A673 (cell line): ENCODE data around the gene SERPINA4. TPM values are rescaled to one million over a fixed set of nuclear protein-coding genes. Genes with fewer than 3 reads are reported as not detected.

ENCODE experiments used
- BruUV-seq: library from RNA; stranded (reverse); fragments of 400-500 nt; replicated peaks from 2 replicates; lab custom pipeline; 2021; lab: Mats Ljungman, UMichigan
- CTCF ChIA-PET: fragments of 300-600 bp; sonication (Branson Sonifier 250); formaldehyde crosslinking; loops from one replicate; lab custom pipeline; 2022; ENCODE audit warnings: antibody characterized with exemption; lab: Charles Lee
- POLR2A ChIA-PET: fragments of 300-600 bp; sonication (Branson Sonifier 250); formaldehyde crosslinking; loops from one replicate; lab custom pipeline; 2022; ENCODE audit warnings: antibody characterized with exemption; ENCODE audit not compliant: low non-redundant PET; lab: Charles Lee
- DNase-seq: peaks from one replicate; pipeline ENCODE4 v3.0.0-alpha.2; 2015; ENCODE audit warnings: low spot score
- H3K27ac ChIP-seq: fragments of 200-600 bp; sonication (generic); 2 replicates; pipeline ENCODE4 v1.5.1; 2016; ENCODE audit warnings: mixed run types, low read depth, mild to moderate bottlenecking, mixed read lengths, antibody characterized with exemption, low read length; ENCODE audit not compliant: poor library complexity, severe bottlenecking
- H3K27me3 ChIP-seq: fragments of 200-600 bp; sonication (generic); replicated peaks from 2 replicates; pipeline ENCODE4 v1.6.1; 2017; ENCODE audit warnings: mixed run types, low read depth, mild to moderate bottlenecking, mixed read lengths, antibody characterized with exemption, low read length; ENCODE audit not compliant: insufficient read depth, poor library complexity
- H3K36me3 ChIP-seq: fragments of 200-600 bp; sonication (generic); 2 replicates; pipeline ENCODE4 v1.6.1; 2016; ENCODE audit warnings: mixed run types, mild to moderate bottlenecking, mixed read lengths, antibody characterized with exemption, low read length; ENCODE audit not compliant: insufficient read depth, poor library complexity, severe bottlenecking
- H3K4me1 ChIP-seq: fragments of 200-600 bp; sonication (generic); 2 replicates; pipeline ENCODE4 v1.6.1; 2017; ENCODE audit warnings: mixed run types, mild to moderate bottlenecking, mixed read lengths, antibody characterized with exemption, low read length; ENCODE audit not compliant: insufficient read depth, poor library complexity, severe bottlenecking
- H3K4me3 ChIP-seq: fragments of 200-600 bp; sonication (generic); 2 replicates; pipeline ENCODE4 v1.5.1; 2016; ENCODE audit warnings: low read depth, mixed run types, mild to moderate bottlenecking, mixed read lengths, low read length; ENCODE audit not compliant: poor library complexity, severe bottlenecking
- H3K9me3 ChIP-seq: fragments of 200-600 bp; sonication (generic); 2 replicates; pipeline ENCODE4 v1.6.1; 2016; ENCODE audit warnings: mixed run types, low read depth, mild to moderate bottlenecking, mixed read lengths, antibody characterized with exemption, low read length; ENCODE audit not compliant: poor library complexity, severe bottlenecking
- CTCF ChIP-seq: fragments of 300-800, 200-600 bp; sonication (generic); conservative IDR thresholded peaks from 2 replicates; pipeline ENCODE4 v1.5.1; 2017; ENCODE audit warnings: low read depth, mild to moderate bottlenecking, antibody characterized with exemption, low read length, moderate library complexity, mixed read lengths
- EZH2 ChIP-seq: fragments of 200-600 bp; sonication (generic); IDR thresholded peaks from 2 replicates; pipeline ENCODE4 v1.6.1; 2017; ENCODE audit warnings: borderline replicate concordance, low read depth, mild to moderate bottlenecking, mixed read lengths, antibody characterized with exemption, low read length; ENCODE audit not compliant: poor library complexity, severe bottlenecking
- intact Hi-C: fragments of 100-400 bp; cut with micrococcal nuclease; formaldehyde crosslinking; loops from one replicate; pipeline ENCODE4 v1.10.0; 2022; ENCODE audit not compliant: unreplicated experiment
- total RNA-seq: library from RNA; stranded (reverse); gene quantifications from 2 replicates; pipeline ENCODE4 v1.2.3, GENCODE V29; 2021

Gene SERPINA4
- total RNA-seq, 1 experiment from 2014 or later = not detected

GRCh38 chr14:94594441-94594840, 33.2 kb downstream of the SERPINA4 start:
- no peak for DNase-seq
- intact Hi-C loops = no loop called here
- no peak overlapping the region for H3K4me3 ChIP-seq
- TF ChIP-seq CTCF (no peak), EZH2 (no peak)
- peaks cover 9% of the 10 kb centered on the region for H3K4me1 ChIP-seq
- no peaks in the 10 kb centered on the region for H3K9me3 ChIP-seq
- H3K27ac ChIP-seq = no peak overlapping the region
- ChIA-PET POLR2A (no interaction called here), CTCF (no interaction called here)
- no peaks in the 10 kb centered on the region for H3K36me3 ChIP-seq
- no TSS peak for BruUV-seq
- H3K27me3 ChIP-seq = no peaks in the 10 kb centered on the region

- no peak for DNase-seq
- no peaks in the 10 kb centered on the region for H3K36me3 ChIP-seq
- no peaks in the 10 kb centered on the region for H3K27me3 ChIP-seq
- intact Hi-C loops = no loop called here
- peaks cover 19% of the 10 kb centered on the region for H3K4me1 ChIP-seq
- no peak for TF ChIP-seq EZH2
- TF ChIP-seq CTCF = no peak
- ChIA-PET CTCF (no interaction called here), POLR2A (no interaction called here)
- no peak overlapping the region for H3K4me3 ChIP-seq
- H3K27ac ChIP-seq = no peak overlapping the region
- no peaks in the 10 kb centered on the region for H3K9me3 ChIP-seq
- BruUV-seq = no TSS peak
Measured at GRCh38 chr14:94595912-94596311, 34.7 kb downstream of the SERPINA4 start.

GRCh38 chr14:94596361-94596760, 35.1 kb downstream of the SERPINA4 start:
- no peaks in the 10 kb centered on the region for H3K27me3 ChIP-seq

More at GRCh38 chr14:94596361-94596760, 35.1 kb downstream of the SERPINA4 start:
- H3K9me3 ChIP-seq = no peaks in the 10 kb centered on the region
- TF ChIP-seq EZH2 (no peak), CTCF (no peak)
- H3K4me1 ChIP-seq = peaks cover 19% of the 10 kb centered on the region
- intact Hi-C loops = no loop called here
- H3K27ac ChIP-seq = no peak overlapping the region
- BruUV-seq = no TSS peak
- no peak overlapping the region for H3K4me3 ChIP-seq
- POLR2A ChIA-PET = no interaction called here
- H3K36me3 ChIP-seq = no peaks in the 10 kb centered on the region
- CTCF ChIA-PET = no interaction called here
- DNase-seq = no peak
